ENCODE results near the gene LSP1. TPM values are rescaled to one million over a fixed set of nuclear protein-coding genes. Genes with fewer than 3 reads are reported as not detected.

The LSP1 gene
- total and polyA plus RNA-seq, 2 of the 13 experiments (the other 11 are each of a cell fraction or from before 2014, with no cell fraction given) = 0.59 to 1.00 TPM

- TF ChIP-seq ZBED4 (CRISPR knock-in tag; IDR thresholded peaks at IDR 0.05; ENCODE audit: borderline replicate concordance) = 0 out of 2 replicates have a peak, but pooled peaks have one; percentile 29
- TF ChIP-seq ZNF501 (CRISPR knock-in tag; IDR thresholded peaks at IDR 0.05) = 0 out of 2 replicates have a peak, but pooled peaks have one; percentile 38
- TF ChIP-seq CSRNP1 (CRISPR knock-in tag; IDR thresholded peaks at IDR 0.05) = peak; percentile 89; the same call in 1 of the 2 replicates
- TF ChIP-seq MIER3 (CRISPR knock-in tag; IDR thresholded peaks at IDR 0.05; ENCODE audit: borderline replicate concordance) = peak; percentile 32; the same call in 1 of the 2 replicates
- no peak for TF ChIP-seq ZIK1 (CRISPR knock-in tag; IDR thresholded peaks at IDR 0.05; ENCODE audit: borderline replicate concordance, low read depth)
- TF ChIP-seq ZBTB7A (CRISPR knock-in tag; IDR thresholded peaks at IDR 0.05) = 0 out of 2 replicates have a peak, but pooled peaks have one; percentile 39
- TF ChIP-seq, protein P1, sequence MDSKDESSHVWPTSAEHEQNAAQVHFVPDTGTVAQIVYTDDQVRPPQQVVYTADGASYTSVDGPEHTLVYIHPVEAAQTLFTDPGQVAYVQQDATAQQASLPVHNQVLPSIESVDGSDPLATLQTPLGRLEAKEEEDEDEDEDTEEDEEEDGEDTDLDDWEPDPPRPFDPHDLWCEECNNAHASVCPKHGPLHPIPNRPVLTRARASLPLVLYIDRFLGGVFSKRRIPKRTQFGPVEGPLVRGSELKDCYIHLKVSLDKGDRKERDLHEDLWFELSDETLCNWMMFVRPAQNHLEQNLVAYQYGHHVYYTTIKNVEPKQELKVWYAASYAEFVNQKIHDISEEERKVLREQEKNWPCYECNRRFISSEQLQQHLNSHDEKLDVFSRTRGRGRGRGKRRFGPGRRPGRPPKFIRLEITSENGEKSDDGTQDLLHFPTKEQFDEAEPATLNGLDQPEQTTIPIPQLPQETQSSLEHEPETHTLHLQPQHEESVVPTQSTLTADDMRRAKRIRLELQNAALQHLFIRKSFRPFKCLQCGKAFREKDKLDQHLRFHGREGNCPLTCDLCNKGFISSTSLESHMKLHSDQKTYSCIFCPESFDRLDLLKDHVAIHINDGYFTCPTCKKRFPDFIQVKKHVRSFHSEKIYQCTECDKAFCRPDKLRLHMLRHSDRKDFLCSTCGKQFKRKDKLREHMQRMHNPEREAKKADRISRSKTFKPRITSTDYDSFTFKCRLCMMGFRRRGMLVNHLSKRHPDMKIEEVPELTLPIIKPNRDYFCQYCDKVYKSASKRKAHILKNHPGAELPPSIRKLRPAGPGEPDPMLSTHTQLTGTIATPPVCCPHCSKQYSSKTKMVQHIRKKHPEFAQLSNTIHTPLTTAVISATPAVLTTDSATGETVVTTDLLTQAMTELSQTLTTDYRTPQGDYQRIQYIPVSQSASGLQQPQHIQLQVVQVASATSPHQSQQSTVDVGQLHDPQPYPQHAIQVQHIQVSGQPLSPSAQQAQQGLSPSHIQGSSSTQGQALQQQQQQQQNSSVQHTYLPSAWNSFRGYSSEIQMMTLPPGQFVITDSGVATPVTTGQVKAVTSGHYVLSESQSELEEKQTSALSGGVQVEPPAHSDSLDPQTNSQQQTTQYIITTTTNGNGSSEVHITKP (CRISPR knock-in tag; IDR thresholded peaks at IDR 0.05; ENCODE audit: low read depth) = peak; percentile 78
- TF ChIP-seq ZNF607 (CRISPR knock-in tag; IDR thresholded peaks at IDR 0.05; ENCODE audit: borderline replicate concordance) = peak; percentile 81
- no peak for TF ChIP-seq ZFP62 (CRISPR knock-in tag; IDR thresholded peaks at IDR 0.05)
- TF ChIP-seq SOX6 (IDR thresholded peaks at IDR 0.05) = no peak
- TF ChIP-seq SOX6 (CRISPR knock-in tag; IDR thresholded peaks at IDR 0.05) = no peak
- TF ChIP-seq ZNF354B (CRISPR knock-in tag; IDR thresholded peaks at IDR 0.05) = 0 out of 2 replicates have a peak, but pooled peaks have one; percentile 32
- 0 out of 2 replicates have a peak, but pooled peaks have one; percentile 38 for TF ChIP-seq ZNF776 (CRISPR knock-in tag; IDR thresholded peaks at IDR 0.05)
- no peak for TF ChIP-seq SNRNP70 (IDR thresholded peaks at IDR 0.05; ENCODE audit: low read depth, low read length)
- 0 out of 2 replicates have a peak, but pooled peaks have one; percentile 29 for TF ChIP-seq BRCA1 (CRISPR knock-in tag; IDR thresholded peaks at IDR 0.05)
- TF ChIP-seq ZNF441 (CRISPR knock-in tag; IDR thresholded peaks at IDR 0.05; ENCODE audit: borderline replicate concordance) = peak; percentile 72; the same call in 1 of the 2 replicates
- TF ChIP-seq, protein P2, sequence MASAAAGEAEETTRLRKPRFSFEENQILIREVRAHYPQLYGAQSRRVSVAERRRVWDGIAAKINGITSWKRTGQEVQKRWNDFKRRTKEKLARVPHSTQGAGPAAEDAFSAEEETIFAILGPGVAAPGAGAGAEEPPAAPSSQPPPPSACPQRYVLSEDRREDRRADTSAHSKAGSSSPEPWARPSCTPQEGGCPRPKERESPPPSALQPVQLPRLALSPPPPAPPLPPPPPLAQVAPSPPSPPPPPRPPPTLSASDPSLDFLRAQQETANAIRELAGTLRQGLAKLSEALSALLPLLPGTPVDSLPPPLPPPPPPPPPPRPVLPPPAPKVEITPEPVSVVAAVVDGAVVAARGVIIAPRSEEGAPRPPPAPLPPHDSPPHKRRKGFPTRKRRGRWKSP (CRISPR knock-in tag; IDR thresholded peaks at IDR 0.05) = 0 out of 2 replicates have a peak, but pooled peaks have one; percentile 3
- TF ChIP-seq DNMT1 (CRISPR knock-in tag; IDR thresholded peaks at IDR 0.05) = peak; percentile 8; the same call in 1 of the 2 replicates
- TF ChIP-seq ZNF558 (CRISPR knock-in tag; IDR thresholded peaks at IDR 0.05; ENCODE audit: borderline replicate concordance) = peak; percentile 64; the same call in 1 of the 2 replicates
These were observed 18.7 kb upstream of the LSP1 start (continued) for GRCh38 chr11:1834062-1834610.

Measured in HepG2 (cell line).